VCaP (cell line): ENCODE data around the gene TNFRSF1B.

Source experiments
- H3K27ac ChIP-seq: fragments of 450-650 bp; 2 replicates; pipeline ENCODE4 v1.5.1; 2017
- CTCF ChIP-seq: fragments of 450-650 bp; conservative IDR thresholded peaks from 2 replicates; pipeline ENCODE4 v1.5.1; 2017; ENCODE audit warnings: mild to moderate bottlenecking, moderate library complexity

Gene TNFRSF1B

GRCh38 chr1:12168451-12169160, 1.8 kb downstream of the TNFRSF1B start:
- no peak overlapping the region for H3K27ac ChIP-seq
- TF ChIP-seq CTCF: no peak

- no peak for TF ChIP-seq CTCF
- H3K27ac ChIP-seq: no peak overlapping the region
Measured at GRCh38 chr1:12169442-12170135, 2.8 kb downstream of the TNFRSF1B start.

DNA sequence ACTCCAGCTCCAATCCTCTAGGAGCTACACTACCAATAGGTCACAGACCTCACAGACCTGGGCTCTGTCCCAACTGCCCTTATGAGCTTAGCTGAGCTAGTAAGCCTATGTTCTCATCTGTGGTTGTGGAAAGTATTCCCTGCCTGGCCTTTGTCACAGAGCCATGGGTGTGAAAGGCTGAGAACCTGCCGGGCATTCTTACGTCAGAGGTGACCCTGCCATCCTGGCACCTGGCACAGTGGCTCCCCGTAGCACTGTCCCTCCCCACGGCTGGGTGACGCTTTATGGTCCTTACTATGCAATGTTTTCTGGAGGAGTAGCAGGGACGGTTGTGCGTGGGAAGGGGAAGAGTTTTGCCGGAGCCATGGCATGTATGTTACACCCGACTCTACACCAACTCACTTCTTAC, 3.5 kb downstream of the TNFRSF1B start:
- no peak for TF ChIP-seq CTCF

DNA sequence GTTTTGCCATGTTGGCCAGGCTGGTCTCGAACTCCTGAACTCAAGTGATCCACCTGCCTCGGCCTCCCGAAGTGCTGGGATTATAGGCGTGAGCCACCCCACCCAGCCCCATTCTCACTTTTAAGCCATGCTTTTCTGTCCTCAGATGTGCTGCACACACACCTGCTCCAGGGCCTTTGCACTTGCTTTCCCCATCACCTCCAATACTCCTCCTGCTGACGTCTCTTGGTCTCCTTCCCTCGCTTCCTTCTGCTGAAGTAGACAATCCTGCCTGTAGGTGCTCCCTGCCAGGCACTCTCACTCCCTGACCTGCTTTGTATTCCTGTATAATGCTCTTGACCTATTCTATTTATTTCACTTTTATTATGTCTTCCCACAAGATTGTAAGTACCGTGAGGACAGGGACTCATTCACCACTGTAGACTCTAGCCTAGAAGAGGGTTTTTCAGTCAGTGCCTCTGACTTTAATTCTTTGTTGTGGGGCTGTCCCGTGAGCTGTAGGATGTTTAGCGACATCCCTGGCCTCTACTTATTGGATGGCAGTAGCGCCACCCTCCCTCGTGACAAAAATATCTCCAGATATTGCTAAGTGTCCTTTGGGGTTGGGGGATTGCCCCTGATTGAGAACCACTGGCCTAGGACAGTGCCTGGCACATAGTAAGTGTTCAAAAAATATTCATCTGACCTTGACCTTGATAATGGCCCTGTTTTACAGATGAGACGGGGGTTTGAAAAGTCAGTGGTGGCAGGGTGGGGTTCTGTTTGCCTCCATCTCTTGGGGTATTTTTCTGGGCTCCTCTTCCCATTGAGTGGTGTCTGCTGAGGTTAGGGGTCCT, 4.6 kb downstream of the TNFRSF1B start:
- no peak overlapping the region for H3K27ac ChIP-seq
- no peak for TF ChIP-seq CTCF

More for the DNA sequence above, 3.5 kb downstream of the TNFRSF1B start:
- no peak overlapping the region for H3K27ac ChIP-seq

DNA sequence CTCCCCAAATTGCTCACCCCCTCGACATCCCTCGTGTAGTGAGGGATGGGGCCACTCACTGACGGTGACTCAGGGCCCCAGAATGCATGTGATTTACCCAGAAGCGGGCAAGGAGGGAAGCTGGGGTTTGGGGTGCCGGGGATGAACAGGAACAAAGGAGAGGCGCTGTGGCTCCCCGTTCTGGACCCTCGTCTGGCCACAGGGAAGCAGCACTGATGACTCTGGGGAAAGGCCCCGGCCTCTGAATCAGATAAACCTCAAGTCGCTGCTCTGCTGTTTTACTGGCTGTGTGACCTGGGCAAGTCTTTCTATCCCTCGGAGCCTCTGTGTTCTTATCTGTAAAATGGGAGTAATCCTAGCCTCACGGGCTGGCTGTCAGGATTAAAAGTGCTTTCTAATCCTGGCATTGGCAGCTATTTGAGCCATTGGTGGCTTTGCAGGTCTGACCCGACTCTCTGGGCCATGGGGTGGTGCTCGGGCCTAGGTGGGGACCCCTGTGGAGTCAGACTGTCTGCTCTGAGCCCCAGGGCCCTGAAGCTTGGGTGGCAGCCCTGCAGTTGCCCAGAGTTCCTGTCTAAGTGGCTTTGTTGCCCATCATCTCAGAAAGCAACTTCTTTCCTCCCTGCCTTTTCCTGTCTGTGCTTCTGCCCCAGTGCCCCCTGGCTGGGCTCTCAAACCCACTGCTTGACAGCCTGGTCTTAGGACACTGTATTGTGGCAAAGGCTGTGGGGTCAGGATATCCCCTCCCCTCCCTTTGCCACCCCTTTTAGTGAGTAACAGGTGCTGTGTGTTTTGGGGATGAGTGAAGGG, 5.5 kb downstream of the TNFRSF1B start:
- no peak overlapping the region for H3K27ac ChIP-seq
- TF ChIP-seq CTCF: no peak

- H3K27ac ChIP-seq: no peak overlapping the region
- no peak for TF ChIP-seq CTCF
Measured at GRCh38 chr1:12173041-12173509, 6.3 kb downstream of the TNFRSF1B start.
